KMS-11 (cell line): ENCODE results near the gene ERICH6B.

Experiments
- H2AFZ ChIP-seq: fragments of 200-600 bp; sonication (generic); 2 replicates; pipeline ENCODE4 v1.6.1; 2016; ENCODE audit warnings: antibody characterized with exemption, mixed run types, low read depth
- H3K27ac ChIP-seq: fragments of 200-600 bp; sonication (generic); 2 replicates; pipeline ENCODE4 v1.6.1; 2016; ENCODE audit warnings: mild to moderate bottlenecking, mixed run types
- H3K27me3 ChIP-seq: fragments of 200-600 bp; sonication (generic); 2 replicates; pipeline ENCODE4 v1.6.1; 2017; ENCODE audit warnings: mild to moderate bottlenecking, low read depth, mixed run types, moderate library complexity; ENCODE audit not compliant: insufficient read depth
- H3K36me3 ChIP-seq: fragments of 200-600 bp; sonication (generic); 2 replicates; pipeline ENCODE4 v1.6.1; 2017; ENCODE audit warnings: mild to moderate bottlenecking, mixed run types; ENCODE audit not compliant: insufficient read depth
- H3K4me1 ChIP-seq: fragments of 200-600 bp; sonication (generic); 2 replicates; pipeline ENCODE4 v1.6.1; 2016; ENCODE audit warnings: mild to moderate bottlenecking, low read depth, mixed run types; ENCODE audit not compliant: poor library complexity, severe bottlenecking
- H3K4me2 ChIP-seq: fragments of 200-600 bp; sonication (generic); 2 replicates; pipeline ENCODE4 v1.7.0; 2016; ENCODE audit warnings: mild to moderate bottlenecking, mixed run types
- H3K4me3 ChIP-seq: fragments of 200-600 bp; sonication (generic); IDR thresholded peaks from 2 replicates; pipeline ENCODE4 v1.6.1; 2017; ENCODE audit warnings: low read depth, low read length, mixed read lengths; ENCODE audit not compliant: insufficient read depth
- H3K79me2 ChIP-seq: fragments of 200-600 bp; sonication (generic); 2 replicates; pipeline ENCODE4 v1.6.1; 2016; ENCODE audit warnings: low read depth, mixed run types; ENCODE audit not compliant: insufficient read depth
- H3K9ac ChIP-seq: fragments of 200-600 bp; sonication (generic); 2 replicates; pipeline ENCODE4 v1.6.1; 2016; ENCODE audit warnings: mild to moderate bottlenecking, mixed run types
- H4K20me1 ChIP-seq: fragments of 200-600 bp; sonication (generic); 2 replicates; pipeline ENCODE4 v1.6.1; 2016; ENCODE audit warnings: mild to moderate bottlenecking, mixed run types; ENCODE audit not compliant: insufficient read depth
- TF ChIP-seq, protein P1 (sequence below): fragments of 200-600 bp; sonication (generic); conservative IDR thresholded peaks from 2 replicates; pipeline ENCODE4 v1.6.1; 2017; ENCODE audit warnings: low read depth, mild to moderate bottlenecking, antibody characterized with exemption, low read length, moderate library complexity, mixed read lengths

Gene ERICH6B

DNA sequence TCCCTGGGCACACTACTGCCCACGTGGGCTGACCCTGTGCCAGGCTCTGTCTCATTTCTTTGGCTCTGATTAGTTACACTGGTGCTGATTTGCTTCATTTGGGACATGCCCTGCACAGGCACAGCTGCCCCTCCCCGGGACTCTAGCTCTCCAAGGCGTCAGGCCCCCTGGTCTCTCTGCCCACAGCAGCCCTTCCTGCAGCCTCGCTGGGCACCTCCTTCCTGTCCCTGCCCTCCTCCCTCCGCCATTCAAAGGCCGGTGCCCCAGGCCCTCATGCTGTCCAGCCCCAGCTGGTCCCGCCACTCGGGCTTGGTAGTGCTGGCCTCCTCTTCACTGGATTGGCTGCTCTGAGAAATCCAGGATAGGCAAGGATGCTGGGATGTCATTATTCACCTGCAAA lies 73.1 kb downstream of the ERICH6B start:
- Histone ChIP-seq H3K4me2 (no peak overlapping the region), H3K36me3 (no peaks in the 10 kb centered on the region), H3K4me1 (no peaks in the 10 kb centered on the region), H3K27me3 (no peaks in the 10 kb centered on the region), H3K4me3 (no peak overlapping the region), H2AFZ (no peak overlapping the region), H3K27ac (no peak overlapping the region), H4K20me1 (no peaks in the 10 kb centered on the region), H3K9ac (no peak overlapping the region), H3K79me2 (no peaks in the 10 kb centered on the region)
- TF ChIP-seq, protein P1, sequence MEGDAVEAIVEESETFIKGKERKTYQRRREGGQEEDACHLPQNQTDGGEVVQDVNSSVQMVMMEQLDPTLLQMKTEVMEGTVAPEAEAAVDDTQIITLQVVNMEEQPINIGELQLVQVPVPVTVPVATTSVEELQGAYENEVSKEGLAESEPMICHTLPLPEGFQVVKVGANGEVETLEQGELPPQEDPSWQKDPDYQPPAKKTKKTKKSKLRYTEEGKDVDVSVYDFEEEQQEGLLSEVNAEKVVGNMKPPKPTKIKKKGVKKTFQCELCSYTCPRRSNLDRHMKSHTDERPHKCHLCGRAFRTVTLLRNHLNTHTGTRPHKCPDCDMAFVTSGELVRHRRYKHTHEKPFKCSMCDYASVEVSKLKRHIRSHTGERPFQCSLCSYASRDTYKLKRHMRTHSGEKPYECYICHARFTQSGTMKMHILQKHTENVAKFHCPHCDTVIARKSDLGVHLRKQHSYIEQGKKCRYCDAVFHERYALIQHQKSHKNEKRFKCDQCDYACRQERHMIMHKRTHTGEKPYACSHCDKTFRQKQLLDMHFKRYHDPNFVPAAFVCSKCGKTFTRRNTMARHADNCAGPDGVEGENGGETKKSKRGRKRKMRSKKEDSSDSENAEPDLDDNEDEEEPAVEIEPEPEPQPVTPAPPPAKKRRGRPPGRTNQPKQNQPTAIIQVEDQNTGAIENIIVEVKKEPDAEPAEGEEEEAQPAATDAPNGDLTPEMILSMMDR = no peak

DNA sequence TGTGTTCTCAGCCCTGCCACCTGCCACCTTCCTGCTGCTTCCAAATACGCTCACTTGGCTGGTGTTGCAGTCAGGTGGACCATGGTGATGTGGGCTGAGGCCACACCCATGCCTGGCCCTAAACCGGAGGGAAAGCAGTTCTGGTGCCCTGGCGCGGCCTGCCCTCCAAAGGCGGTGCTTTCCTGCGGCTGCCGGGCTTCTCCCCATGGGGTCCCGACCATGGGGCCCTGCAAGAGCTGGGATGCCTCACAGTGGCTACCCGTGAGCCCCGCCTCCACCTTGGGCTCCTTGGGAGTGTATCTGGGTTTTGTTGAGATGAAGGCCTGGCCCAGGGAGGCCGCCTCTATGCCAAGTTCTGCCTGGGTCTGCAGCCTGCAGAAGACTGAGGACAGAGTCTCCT lies 73.7 kb downstream of the ERICH6B start:
- H3K4me1 ChIP-seq = no peaks in the 10 kb centered on the region

DNA sequence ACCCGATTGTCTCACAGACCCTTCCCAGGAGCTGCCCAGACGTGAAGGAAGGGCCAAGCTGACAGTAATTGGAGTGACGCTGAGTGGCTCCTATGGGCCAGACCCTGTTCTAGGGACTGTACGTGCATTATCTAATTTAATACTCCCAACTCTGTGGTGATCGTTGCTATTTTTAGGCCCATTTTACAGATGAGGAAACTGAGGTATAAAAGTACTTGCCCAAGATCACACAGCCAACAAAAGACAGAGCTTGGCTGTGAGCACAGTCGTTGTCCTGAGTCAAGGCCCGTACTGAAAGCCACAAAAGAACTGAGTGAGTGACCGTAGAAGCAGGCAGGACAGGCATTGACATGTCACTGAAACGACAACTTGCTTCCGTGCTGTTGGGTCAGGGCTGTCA lies 74.7 kb downstream of the ERICH6B start:
- Histone ChIP-seq H4K20me1 (no peaks in the 10 kb centered on the region), H3K4me3 (no peak overlapping the region), H3K9ac (no peak overlapping the region), H3K27me3 (no peaks in the 10 kb centered on the region), H3K4me1 (no peaks in the 10 kb centered on the region), H3K4me2 (no peak overlapping the region), H3K79me2 (no peaks in the 10 kb centered on the region), H2AFZ (no peak overlapping the region), H3K27ac (no peak overlapping the region), H3K36me3 (no peaks in the 10 kb centered on the region)
- TF ChIP-seq, protein P1 = no peak

More for the DNA sequence above, 73.7 kb downstream of the ERICH6B start:
- no peak overlapping the region for H3K4me3 ChIP-seq
- TF ChIP-seq, protein P1 = no peak
- no peak overlapping the region for H3K4me2 ChIP-seq
- H2AFZ ChIP-seq = no peak overlapping the region
- no peak overlapping the region for H3K9ac ChIP-seq
- no peaks in the 10 kb centered on the region for H3K27me3 ChIP-seq
- no peak overlapping the region for H3K27ac ChIP-seq
- H3K36me3 ChIP-seq = no peaks in the 10 kb centered on the region
- no peaks in the 10 kb centered on the region for H4K20me1 ChIP-seq
- H3K79me2 ChIP-seq = no peaks in the 10 kb centered on the region

DNA sequence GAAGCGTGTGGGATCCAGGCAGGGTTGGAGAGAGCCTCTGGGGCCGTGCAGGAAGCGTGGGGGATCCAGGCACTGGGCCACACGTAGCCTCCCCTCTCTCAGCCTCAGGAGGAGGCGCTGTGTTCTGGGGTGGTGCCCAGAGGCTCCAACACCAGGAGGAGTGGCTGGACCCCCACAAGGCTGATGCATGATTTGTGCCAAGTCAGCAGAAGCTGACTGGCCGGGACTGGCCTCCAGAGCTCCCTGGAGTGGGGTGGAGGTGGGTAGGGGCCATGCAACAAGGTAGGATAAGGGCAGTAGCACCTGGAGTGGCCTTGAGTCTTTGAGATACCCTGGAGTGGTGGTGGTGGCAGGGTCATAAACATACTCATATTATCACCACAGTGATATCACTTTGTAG lies 75.3 kb downstream of the ERICH6B start:
- no peak overlapping the region for H3K4me3 ChIP-seq
- no peak overlapping the region for H2AFZ ChIP-seq
- H3K4me2 ChIP-seq = no peak overlapping the region
- H3K9ac ChIP-seq = no peak overlapping the region
- TF ChIP-seq, protein P1 = no peak
- no peaks in the 10 kb centered on the region for H3K79me2 ChIP-seq
- no peaks in the 10 kb centered on the region for H3K36me3 ChIP-seq
- H4K20me1 ChIP-seq = no peaks in the 10 kb centered on the region
- no peak overlapping the region for H3K27ac ChIP-seq
- no peaks in the 10 kb centered on the region for H3K4me1 ChIP-seq
- no peaks in the 10 kb centered on the region for H3K27me3 ChIP-seq
